IPS-18c (cell line): Measurements from ENCODE around the gene ALDH18A1.

Source experiments
- H3K4me3 ChIP-seq: 2 replicates; pipeline ENCODE4 v1.7.0; 2013; ENCODE audit warnings: low read depth, mild to moderate bottlenecking, low read length, moderate library complexity; ENCODE audit not compliant: insufficient read depth
- H3K9me3 ChIP-seq: one replicate; pipeline ENCODE4 v1.6.1; 2013; ENCODE audit warnings: mild to moderate bottlenecking, low read length, moderate library complexity; ENCODE audit not compliant: control insufficient read depth, insufficient read depth

The ALDH18A1 gene

DNA sequence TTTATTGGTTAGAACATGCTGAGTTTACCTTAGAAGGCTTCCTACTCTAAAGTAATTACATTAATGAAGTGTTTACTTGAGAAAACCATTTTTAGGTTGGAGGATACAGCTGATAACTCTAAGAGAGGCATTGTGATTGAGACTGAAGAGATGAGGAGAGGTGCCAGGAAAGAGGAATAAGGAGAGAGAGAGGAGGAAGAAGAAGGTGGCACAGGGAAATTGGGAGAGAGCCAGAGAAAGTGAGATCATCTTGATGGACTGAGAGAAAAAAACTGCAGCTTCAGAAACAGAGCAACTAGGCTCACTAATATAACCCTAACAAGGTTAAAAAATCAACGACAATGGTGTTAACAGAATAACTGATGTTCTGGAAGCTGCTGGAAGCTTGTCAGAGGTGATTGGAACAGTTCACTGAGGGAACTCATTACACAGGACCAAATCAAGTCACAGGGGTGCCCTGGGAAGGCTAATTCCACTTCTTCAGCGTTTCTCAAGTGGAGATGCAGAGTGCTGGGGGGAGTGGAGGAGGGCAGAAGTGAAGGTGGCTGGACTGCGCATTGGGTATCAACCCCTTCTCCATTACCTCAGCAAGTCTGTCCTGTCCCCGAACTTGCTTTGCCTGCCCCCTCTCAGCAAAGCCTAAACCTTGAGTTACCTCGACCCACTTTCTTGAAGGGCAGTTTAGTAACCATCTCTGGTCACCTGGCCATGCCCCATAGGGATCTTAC is 88.4 kb downstream of the ALDH18A1 start:
- Histone ChIP-seq H3K4me3 (no peak overlapping the region), H3K9me3 (no peaks in the 10 kb centered on the region)

- H3K4me3 ChIP-seq, result no peak overlapping the region
- no peaks in the 10 kb centered on the region for H3K9me3 ChIP-seq
These were observed 90.4 kb downstream of the ALDH18A1 start for GRCh38 chr10:95566136-95566535.

GRCh38 chr10:95565336-95565735 is 91.2 kb downstream of the ALDH18A1 start:
- no peaks in the 10 kb centered on the region for H3K9me3 ChIP-seq
- H3K4me3 ChIP-seq, result no peak overlapping the region

DNA sequence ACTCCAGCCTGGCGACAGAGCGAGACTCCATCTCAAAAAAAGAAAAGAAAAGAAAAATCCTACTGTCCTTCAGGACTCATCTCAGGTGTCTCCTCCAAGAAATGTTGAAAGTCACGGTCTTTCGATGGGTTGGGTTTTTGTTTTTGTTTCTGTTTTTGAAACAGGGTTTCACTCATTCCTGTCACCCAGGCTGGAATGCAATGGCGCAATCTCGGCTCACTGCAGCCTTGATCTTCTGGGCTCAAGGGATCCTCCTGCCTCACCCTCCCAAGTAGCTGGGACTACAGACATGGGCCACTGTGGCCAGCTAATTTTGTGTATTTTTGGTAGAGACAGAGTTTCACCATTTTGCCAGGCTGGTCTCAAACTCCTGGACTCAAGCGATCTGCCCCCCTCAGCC is 92.2 kb downstream of the ALDH18A1 start:
- Histone ChIP-seq H3K4me3 (no peak overlapping the region), H3K9me3 (no peaks in the 10 kb centered on the region)

GRCh38 chr10:95562341-95562965 is 94.1 kb downstream of the ALDH18A1 start:
- H3K4me3 ChIP-seq, result no peak overlapping the region
- H3K9me3 ChIP-seq, result no peaks in the 10 kb centered on the region

DNA sequence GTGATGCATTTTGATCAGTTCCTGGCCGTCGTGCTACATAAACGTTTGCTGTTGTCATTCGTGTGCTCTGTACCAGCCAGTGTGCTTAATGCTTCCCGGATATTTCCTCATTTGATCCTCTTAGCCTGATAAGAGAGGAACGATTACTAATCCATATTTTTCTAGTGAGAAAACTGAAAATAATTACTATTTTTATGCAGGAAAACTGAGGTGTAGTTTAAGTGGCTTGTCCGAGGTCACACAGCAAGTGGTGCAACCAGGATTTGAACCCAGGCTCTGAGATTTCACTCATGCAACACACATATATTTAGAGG is 94.7 kb downstream of the ALDH18A1 start:
- Histone ChIP-seq H3K9me3 (no peaks in the 10 kb centered on the region), H3K4me3 (peak overlapping the region; percentile 49)

DNA sequence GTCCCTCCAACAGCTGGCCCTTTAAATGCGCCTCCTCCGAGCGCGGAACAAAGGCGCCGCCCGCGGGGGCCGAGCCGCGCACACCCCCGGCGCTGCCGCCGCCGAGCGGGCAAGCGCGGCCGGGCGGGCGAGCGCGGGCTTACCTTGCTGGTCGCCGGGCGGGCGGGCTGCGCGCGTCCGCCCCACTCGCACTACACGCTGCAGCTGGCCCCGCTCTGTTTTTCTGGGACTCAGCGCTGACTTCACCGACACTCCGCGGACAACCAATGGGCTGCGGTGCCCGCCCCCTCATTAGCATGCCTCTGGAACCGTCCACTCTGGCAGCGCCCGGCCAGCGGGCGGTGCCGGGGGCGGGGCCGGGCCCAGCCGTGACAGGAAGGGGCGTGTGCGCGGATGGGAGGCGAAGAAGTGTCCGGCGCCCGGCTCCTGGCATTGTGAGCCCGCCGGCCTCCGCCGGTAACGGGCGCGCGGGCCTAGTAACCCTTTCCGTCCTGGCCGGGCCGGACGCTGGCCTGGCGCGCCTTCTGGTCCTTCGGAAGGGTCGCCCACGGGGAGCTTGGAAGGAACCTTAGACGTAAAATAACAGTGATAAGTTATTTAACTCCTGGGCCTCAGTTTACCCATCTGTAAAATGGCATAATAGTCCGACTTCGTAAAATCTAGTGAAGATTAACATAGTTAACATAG is 95.2 kb downstream of the ALDH18A1 start, which contains the start of gene SORBS1:
SORBS1 (minus strand) TSS at position 195 of the 687 bp plus-strand sequence. CDS start 120,236 bp downstream, outside the sequence.
- Histone ChIP-seq H3K4me3 (peak within 1 kb of the TSS; percentile 83), H3K9me3 (no peaks in the 10 kb centered on the region)

DNA sequence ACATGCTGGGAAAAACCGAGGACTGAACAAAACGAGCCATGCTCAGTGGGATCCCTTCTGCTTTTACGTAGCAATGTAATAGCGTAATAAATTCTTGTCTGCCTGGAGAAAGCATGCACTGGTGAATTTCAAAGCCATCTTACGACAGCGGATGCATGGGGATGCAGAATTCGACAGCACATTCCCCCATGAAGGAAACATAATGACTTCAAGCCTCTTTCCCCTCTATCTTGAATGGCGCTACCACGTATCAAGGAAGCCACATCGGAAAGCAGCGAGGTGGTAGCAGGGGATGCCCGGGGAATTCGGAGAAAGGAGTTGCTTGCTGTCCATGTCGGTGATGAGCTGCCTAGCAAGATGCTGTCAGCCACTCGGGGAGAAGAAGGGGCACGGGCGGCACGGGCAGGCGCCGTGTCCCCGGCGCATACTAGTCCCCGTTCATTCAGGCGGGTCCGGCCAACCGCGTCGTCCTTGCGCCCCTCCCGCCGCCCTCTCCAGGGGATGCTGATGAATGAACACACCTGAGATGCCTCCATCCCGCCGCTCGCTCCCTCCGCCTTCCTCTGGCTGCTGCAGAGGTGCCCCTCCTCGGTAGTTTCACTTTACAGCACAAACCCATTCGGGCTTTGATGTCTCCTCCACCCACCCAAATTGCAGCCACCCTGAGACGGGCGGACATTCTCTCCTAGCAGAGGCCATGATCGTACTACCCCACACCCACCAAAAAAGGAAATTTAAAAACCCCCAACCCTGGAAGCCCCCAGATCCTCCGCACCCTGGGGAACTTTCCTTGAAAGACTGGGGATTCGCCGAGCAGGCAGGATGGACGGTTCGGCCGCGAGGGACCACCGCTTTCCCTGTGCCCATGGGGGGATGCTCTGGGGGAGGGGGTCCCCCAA is 96.0 kb downstream of the ALDH18A1 start:
- no peaks in the 10 kb centered on the region for H3K9me3 ChIP-seq
- H3K4me3 ChIP-seq, result peak overlapping the region; percentile 83

GRCh38 chr10:95559896-95560277 is 96.6 kb downstream of the ALDH18A1 start:
- peak overlapping the region; percentile 83 for H3K4me3 ChIP-seq

DNA sequence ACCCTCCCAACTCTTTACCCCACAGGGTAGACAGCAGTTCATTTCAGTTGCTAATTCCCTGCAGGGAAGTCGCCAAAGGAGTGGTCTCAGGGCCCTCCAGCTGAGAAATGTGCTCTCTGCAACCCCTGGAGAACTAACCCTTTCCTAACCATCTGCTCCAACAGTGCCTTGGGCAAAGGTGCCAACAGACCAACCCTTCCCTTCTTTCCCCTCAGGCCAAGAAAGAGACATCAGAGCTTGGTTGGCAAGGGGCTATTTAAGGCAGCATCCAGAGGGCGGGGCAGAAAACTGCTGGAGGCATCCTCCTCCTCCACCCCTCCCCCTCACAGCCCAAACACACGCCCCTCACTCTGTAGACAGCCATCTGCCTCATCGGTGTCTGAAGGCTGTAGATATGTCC is 97.0 kb downstream of the ALDH18A1 start:
- Histone ChIP-seq H3K4me3 (peak overlapping the region; percentile 40), H3K9me3 (no peaks in the 10 kb centered on the region)

More at GRCh38 chr10:95559896-95560277, 96.6 kb downstream of the ALDH18A1 start:
- H3K9me3 ChIP-seq, result no peaks in the 10 kb centered on the region

DNA sequence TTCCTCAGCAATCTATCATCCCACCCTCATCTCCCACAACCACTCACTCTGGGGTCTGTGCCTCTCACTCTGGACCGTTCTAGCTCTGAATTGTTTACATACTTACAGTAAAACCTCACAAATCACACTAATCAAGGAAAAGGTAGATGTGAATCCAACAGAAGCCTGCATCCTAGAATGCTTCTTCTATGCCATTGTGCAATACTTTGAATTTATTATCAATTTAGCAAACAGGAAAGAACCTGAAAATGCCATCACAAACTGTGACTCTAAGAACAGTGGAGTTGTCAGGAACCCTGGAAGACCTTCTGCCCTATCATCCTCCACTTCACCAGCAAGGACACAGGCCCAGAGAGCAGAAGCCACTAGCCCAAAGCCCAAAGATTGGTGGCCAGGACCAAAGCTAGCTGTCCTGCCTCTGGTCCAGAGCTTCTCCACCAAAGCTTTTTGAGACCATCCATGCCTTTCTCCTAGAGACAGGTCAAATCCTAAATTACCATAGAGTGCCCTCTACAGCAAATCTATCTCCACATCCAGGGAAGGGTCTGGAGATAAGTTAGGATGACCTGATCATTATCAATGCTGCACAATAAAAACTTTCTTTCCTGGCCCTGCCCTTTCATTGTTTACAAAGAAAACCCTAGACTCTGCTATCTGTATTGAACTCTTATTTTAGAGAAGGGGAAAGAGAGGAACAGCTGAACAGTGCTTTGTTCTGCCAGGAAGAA is 97.8 kb downstream of the ALDH18A1 start:
- H3K9me3 ChIP-seq, result no peaks in the 10 kb centered on the region
- no peak overlapping the region for H3K4me3 ChIP-seq

GRCh38 chr10:95556994-95557767 is 99.3 kb downstream of the ALDH18A1 start:
- Histone ChIP-seq H3K4me3 (no peak overlapping the region), H3K9me3 (no peaks in the 10 kb centered on the region)
